PC-3 (cell line): Measurements from ENCODE around the gene THADA. TPM values are rescaled to one million over a fixed set of nuclear protein-coding genes. Genes with fewer than 3 reads are reported as not detected.

Experiments used
- ATAC-seq: fragments of 200-7000 bp; cut with Tn5 transposase; 2 replicates; pipeline ENCODE4 v1.9.1; 2020; ENCODE audit warnings: mild to moderate bottlenecking, moderate library complexity
- BruUV-seq: library from RNA; stranded (reverse); fragments of 400-500 nt; replicated peaks from 2 replicates; lab custom pipeline; 2021; lab: Mats Ljungman, UMichigan
- CTCF ChIA-PET: fragments of 300-600 bp; sonication (Branson Sonifier 250); formaldehyde crosslinking; loops from one replicate; lab custom pipeline; 2022; ENCODE audit warnings: antibody characterized with exemption; lab: Charles Lee
- POLR2A ChIA-PET: fragments of 300-600 bp; sonication (Branson Sonifier 250); formaldehyde crosslinking; loops from one replicate; lab custom pipeline; 2022; ENCODE audit warnings: antibody characterized with exemption; ENCODE audit not compliant: unreplicated experiment; lab: Charles Lee
- DNase-seq: peaks from one replicate; pipeline ENCODE4 v3.0.0-alpha.2; 2015
- H2AFZ ChIP-seq: fragments of 300-600 bp; sonication (generic); 2 replicates; pipeline ENCODE4 v1.6.0; 2016; ENCODE audit warnings: antibody characterized with exemption, low read length
- H3F3A ChIP-seq: fragments of 300-600 bp; sonication (generic); one replicate; pipeline ENCODE4 v1.6.0; 2017; ENCODE audit warnings: antibody characterized with exemption, low read length, control low read depth, mild to moderate bottlenecking; ENCODE audit not compliant: unreplicated experiment
- H3K27ac ChIP-seq: fragments of 300-600 bp; sonication (generic); 2 replicates; pipeline ENCODE4 v1.5.1; 2016; ENCODE audit warnings: mild to moderate bottlenecking, low read length
- H3K27me3 ChIP-seq: fragments of 300-600 bp; sonication (generic); 2 replicates; pipeline ENCODE4 v1.6.1; 2016; ENCODE audit warnings: low read length, mixed read lengths
- H3K36me3 ChIP-seq: fragments of 300-600 bp; sonication (generic); 2 replicates; pipeline ENCODE4 v1.6.1; 2016; ENCODE audit warnings: low read depth, mixed run types, low read length, mixed read lengths
- H3K4me1 ChIP-seq: fragments of 300-600 bp; sonication (generic); 2 replicates; pipeline ENCODE4 v1.5.1; 2016; ENCODE audit warnings: low read length; ENCODE audit not compliant: insufficient read depth
- H3K4me2 ChIP-seq: fragments of 300-600 bp; sonication (generic); 2 replicates; pipeline ENCODE4 v1.6.0; 2016; ENCODE audit warnings: low read length
- H3K4me3 ChIP-seq: fragments of 300-600 bp; sonication (generic); 2 replicates; pipeline ENCODE4 v1.5.1; 2016; ENCODE audit warnings: mild to moderate bottlenecking, low read length, mixed read lengths
- H3K79me2 ChIP-seq: fragments of 300-600 bp; sonication (generic); 2 replicates; pipeline ENCODE4 v1.6.1; 2017; ENCODE audit warnings: low read length, mixed read lengths
- H3K9ac ChIP-seq: fragments of 300-600 bp; sonication (generic); 2 replicates; pipeline ENCODE4 v1.6.0; 2016; ENCODE audit warnings: mild to moderate bottlenecking, low read length
- H3K9me2 ChIP-seq: fragments of 300-600 bp; sonication (generic); replicated peaks from 2 replicates; pipeline ENCODE4 v1.6.1; 2016; ENCODE audit warnings: mixed run types, low read length, mixed read lengths
- H3K9me3 ChIP-seq: fragments of 300-600 bp; sonication (generic); 2 replicates; pipeline ENCODE4 v1.6.1; 2016; ENCODE audit warnings: low read length, mixed read lengths
- H4K20me1 ChIP-seq: fragments of 300-600 bp; sonication (generic); 2 replicates; pipeline ENCODE4 v1.6.1; 2016; ENCODE audit warnings: low read length, mixed read lengths
- CTCF ChIP-seq: fragments of 300-600 bp; sonication (generic); conservative IDR thresholded peaks from 2 replicates; pipeline ENCODE4 v1.5.1; 2017; ENCODE audit warnings: antibody characterized with exemption, low read depth, mild to moderate bottlenecking, low read length
- EZH2 ChIP-seq: fragments of 300-600 bp; sonication (generic); IDR thresholded peaks from one replicate; pipeline ENCODE4 v1.6.1; 2017; ENCODE audit warnings: antibody characterized with exemption, mild to moderate bottlenecking, low read length; ENCODE audit not compliant: unreplicated experiment
- EZH2phosphoT487 ChIP-seq: fragments of 300-600 bp; sonication (generic); IDR thresholded peaks from 2 replicates; pipeline ENCODE4 v1.6.1; 2018; ENCODE audit warnings: mild to moderate bottlenecking, antibody characterized with exemption, low read length, borderline replicate concordance
- intact Hi-C: fragments of 100-400 bp; cut with micrococcal nuclease; formaldehyde crosslinking; loops from 2 replicates; pipeline ENCODE4 v1.9.0; 2023
- total RNA-seq: library from RNA; depleted of rRNA; stranded (reverse); fragments of >200 nt; gene quantifications from 2 replicates; pipeline ENCODE4 v1.2.3, GENCODE V29; 2014

THADA gene
- total RNA-seq, 1 experiment from 2014 or later: 33.6 TPM

- ATAC-seq: no peak
- no peaks in the 10 kb centered on the region for H3F3A ChIP-seq
- H3K9me2 ChIP-seq: no peaks in the 10 kb centered on the region
- no peak overlapping the region for H2AFZ ChIP-seq
- intact Hi-C loops: no loop called here
- H3K4me3 ChIP-seq: no peak overlapping the region
- no peak overlapping the region for H3K4me2 ChIP-seq
- no TSS peak for BruUV-seq
- no peak overlapping the region for H3K27ac ChIP-seq
- peaks cover 7% of the 10 kb centered on the region for H3K36me3 ChIP-seq
- no peak overlapping the region for H3K9ac ChIP-seq
- DNase-seq: no peak
- H3K27me3 ChIP-seq: no peaks in the 10 kb centered on the region
- ChIA-PET CTCF (no interaction called here), POLR2A (no interaction called here)
- TF ChIP-seq EZH2phosphoT487: no peak
- no peaks in the 10 kb centered on the region for H3K4me1 ChIP-seq
- H3K79me2 ChIP-seq: no peaks in the 10 kb centered on the region
- H4K20me1 ChIP-seq: no peaks in the 10 kb centered on the region
- H3K9me3 ChIP-seq: no peaks in the 10 kb centered on the region
These were observed 64.6 kb downstream of the THADA start for GRCh38 chr2:43531251-43531650.

GRCh38 chr2:43526994-43527393 is 68.8 kb downstream of the THADA start:
- BruUV-seq: no TSS peak
- ChIA-PET POLR2A (interaction anchor here (0.9 kb wide), 1 partner anchor 40 kb away, joined by 4 read pairs; no protein-coding TSS in a partner anchor), CTCF (no interaction called here)
- Histone ChIP-seq H3K9me3 (no peaks in the 10 kb centered on the region), H3K27ac (no peak overlapping the region), H3F3A (no peaks in the 10 kb centered on the region), H3K4me3 (no peak overlapping the region), H4K20me1 (no peaks in the 10 kb centered on the region), H3K36me3 (peaks cover 17% of the 10 kb centered on the region), H2AFZ (no peak overlapping the region), H3K27me3 (no peaks in the 10 kb centered on the region), H3K4me1 (no peaks in the 10 kb centered on the region), H3K4me2 (no peak overlapping the region), H3K79me2 (no peaks in the 10 kb centered on the region), H3K9ac (no peak overlapping the region), H3K9me2 (no peaks in the 10 kb centered on the region)
- TF ChIP-seq EZH2phosphoT487: no peak
- TF ChIP-seq CTCF: no peak
- TF ChIP-seq EZH2: no peak
- ATAC-seq (no peak), DNase-seq (no peak)
- intact Hi-C loops: no loop called here

GRCh38 chr2:43525506-43525905 is 70.3 kb downstream of the THADA start:
- no peaks in the 10 kb centered on the region for H3K9me3 ChIP-seq
- H3F3A ChIP-seq: no peaks in the 10 kb centered on the region
- peaks cover 17% of the 10 kb centered on the region for H3K36me3 ChIP-seq
- DNase-seq (no peak), ATAC-seq (no peak)
- POLR2A ChIA-PET: no interaction called here
- H3K4me3 ChIP-seq: no peak overlapping the region
- no peaks in the 10 kb centered on the region for H4K20me1 ChIP-seq
- H3K27ac ChIP-seq: no peak overlapping the region
- intact Hi-C loops: no loop called here
- H3K4me1 ChIP-seq: no peaks in the 10 kb centered on the region
- no peak overlapping the region for H3K9ac ChIP-seq
- H3K9me2 ChIP-seq: no peaks in the 10 kb centered on the region
- CTCF ChIA-PET: no interaction called here
- no peaks in the 10 kb centered on the region for H3K79me2 ChIP-seq
- H2AFZ ChIP-seq: no peak overlapping the region
- no peak overlapping the region for H3K4me2 ChIP-seq
- no peaks in the 10 kb centered on the region for H3K27me3 ChIP-seq
- no TSS peak for BruUV-seq
- TF ChIP-seq EZH2phosphoT487 (no peak), EZH2 (no peak), CTCF (no peak)
